Endothelial cell of umbilical vein (primary cell): ENCODE data around the gene ZNF804B.

Experiments
- EZH2 ChIP-seq: IDR thresholded peaks from 2 replicates; pipeline ENCODE4 v1.6.1; 2012; ENCODE audit warnings: borderline replicate concordance, low read depth, mild to moderate bottlenecking, moderate library complexity, low read length, inconsistent platforms; ENCODE audit not compliant: severe bottlenecking
- GATA2 ChIP-seq: IDR thresholded peaks from 2 replicates; pipeline ENCODE4 v1.7.0; 2011; ENCODE audit warnings: low read depth, mild to moderate bottlenecking, moderate library complexity, mixed read lengths, low read length; ENCODE audit not compliant: insufficient read length, insufficient read depth
- MAX ChIP-seq: IDR thresholded peaks from 2 replicates; pipeline ENCODE4 v1.6.1; 2011; ENCODE audit not compliant: insufficient read depth, insufficient read length
- POLR2AphosphoS5 ChIP-seq: IDR thresholded peaks from 2 replicates; pipeline ENCODE4 v1.6.1; 2012; ENCODE audit warnings: low read depth, mild to moderate bottlenecking, control low read depth, low read length, moderate library complexity; ENCODE audit not compliant: insufficient read depth
- TF ChIP-seq, protein P1 (sequence below), 2 donors: IDR thresholded peaks; 1 replicate in 1 of 2; 2 replicates in 1 of 2; pipeline ENCODE4 v1.5.1; 2011; ENCODE audit warnings: low read length in 2 of 2, mild to moderate bottlenecking in 2 of 2, moderate library complexity in 2 of 2, control low read depth in 1 of 2, inconsistent platforms in 1 of 2, low read depth in 1 of 2; ENCODE audit not compliant: insufficient read depth in 1 of 2; ENCODE audit errors: extremely low read depth in 1 of 2

DNA sequence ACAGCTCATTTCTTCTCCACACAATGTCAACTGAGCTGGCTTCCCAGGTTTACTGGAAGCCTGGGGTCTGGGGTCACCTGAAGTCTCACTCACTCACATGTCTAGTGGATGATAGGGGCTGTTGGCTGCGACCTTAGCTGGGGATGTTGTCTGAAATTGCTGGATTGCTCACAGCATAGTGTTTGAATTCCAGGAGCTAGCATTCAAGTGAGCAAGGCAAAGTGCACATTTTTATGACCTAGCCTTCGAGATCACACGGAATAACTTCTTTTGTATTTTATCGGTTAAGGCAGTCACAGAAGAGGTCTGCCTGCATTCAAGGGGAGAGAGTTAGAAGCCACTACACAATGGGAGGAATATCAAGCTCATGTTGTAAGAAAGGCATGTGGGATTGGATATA lies 32.4 kb downstream of the ZNF804B start:
- TF ChIP-seq, protein P1, sequence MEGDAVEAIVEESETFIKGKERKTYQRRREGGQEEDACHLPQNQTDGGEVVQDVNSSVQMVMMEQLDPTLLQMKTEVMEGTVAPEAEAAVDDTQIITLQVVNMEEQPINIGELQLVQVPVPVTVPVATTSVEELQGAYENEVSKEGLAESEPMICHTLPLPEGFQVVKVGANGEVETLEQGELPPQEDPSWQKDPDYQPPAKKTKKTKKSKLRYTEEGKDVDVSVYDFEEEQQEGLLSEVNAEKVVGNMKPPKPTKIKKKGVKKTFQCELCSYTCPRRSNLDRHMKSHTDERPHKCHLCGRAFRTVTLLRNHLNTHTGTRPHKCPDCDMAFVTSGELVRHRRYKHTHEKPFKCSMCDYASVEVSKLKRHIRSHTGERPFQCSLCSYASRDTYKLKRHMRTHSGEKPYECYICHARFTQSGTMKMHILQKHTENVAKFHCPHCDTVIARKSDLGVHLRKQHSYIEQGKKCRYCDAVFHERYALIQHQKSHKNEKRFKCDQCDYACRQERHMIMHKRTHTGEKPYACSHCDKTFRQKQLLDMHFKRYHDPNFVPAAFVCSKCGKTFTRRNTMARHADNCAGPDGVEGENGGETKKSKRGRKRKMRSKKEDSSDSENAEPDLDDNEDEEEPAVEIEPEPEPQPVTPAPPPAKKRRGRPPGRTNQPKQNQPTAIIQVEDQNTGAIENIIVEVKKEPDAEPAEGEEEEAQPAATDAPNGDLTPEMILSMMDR (IDR thresholded peaks at IDR 0.05; ENCODE audit: extremely low read depth in 1 of 2, insufficient read depth in 1 of 2, low read depth in 1 of 2, low read length in 2 of 2), result no peak
- TF ChIP-seq MAX, result no peak
- no peak for TF ChIP-seq POLR2AphosphoS5
- no peak for TF ChIP-seq GATA2
- no peak for TF ChIP-seq EZH2
